WERI-Rb-1 (cell line): ENCODE data around the gene CD3D.

Experiments
- DNase-seq: peaks from one replicate; pipeline ENCODE4 v3.0.0-alpha.2; 2020
- H3K27ac ChIP-seq: fragments of 250-450 bp; sonication (Bioruptor Pico); 2 replicates; pipeline ENCODE4 v1.5.1; 2020; ENCODE audit warnings: mild to moderate bottlenecking, moderate library complexity
- H3K27me3 ChIP-seq: fragments of 250-450 bp; sonication (Bioruptor Pico); 2 replicates; pipeline ENCODE4 v1.5.1; 2021; ENCODE audit warnings: mild to moderate bottlenecking, low read depth, moderate library complexity; ENCODE audit not compliant: insufficient read depth, severe bottlenecking
- H3K36me3 ChIP-seq: fragments of 250-450 bp; sonication (Bioruptor Pico); 2 replicates; pipeline ENCODE4 v1.5.1; 2020; ENCODE audit warnings: mild to moderate bottlenecking, moderate library complexity
- H3K4me3 ChIP-seq: 2 replicates; pipeline ENCODE4 v1.5.1; 2011; ENCODE audit warnings: low read depth, mild to moderate bottlenecking, control low read depth, low read length
- H3K9me3 ChIP-seq: fragments of 250-450 bp; sonication (Bioruptor Pico); 2 replicates; pipeline ENCODE4 v1.5.1; 2021; ENCODE audit warnings: mild to moderate bottlenecking, moderate library complexity; ENCODE audit not compliant: severe bottlenecking
- CTCF ChIP-seq: IDR thresholded peaks from 2 replicates; pipeline ENCODE4 v1.5.1; 2011; ENCODE audit warnings: low read depth, mild to moderate bottlenecking, control low read depth, inconsistent platforms, low read length

CD3D gene

GRCh38 chr11:118359295-118359958 is 16.9 kb upstream of the CD3D start, which contains the start of gene UBE4A:
TSS of gene UBE4A (plus strand) at chr11:118359600. CDS start at chr11:118365081, 5,481 bp downstream.
- peak; percentile 95 for DNase-seq
- H3K36me3 ChIP-seq: no peaks in the 10 kb centered on the region
- H3K9me3 ChIP-seq: no peaks in the 10 kb centered on the region
- H3K4me3 ChIP-seq: peak within 1 kb of the TSS; percentile 94
- H3K27ac ChIP-seq: peak within 1 kb of the TSS; percentile 56
- TF ChIP-seq CTCF: no peak
- no peaks in the 10 kb centered on the region for H3K27me3 ChIP-seq

- H3K36me3 ChIP-seq: no peaks in the 10 kb centered on the region
- no peaks in the 10 kb centered on the region for H3K9me3 ChIP-seq
- no peak overlapping the region for H3K27ac ChIP-seq
- TF ChIP-seq CTCF: no peak
- DNase-seq: no peak
- no peak overlapping the region for H3K4me3 ChIP-seq
- no peaks in the 10 kb centered on the region for H3K27me3 ChIP-seq
Measured at GRCh38 chr11:118358071-118358470, 15.6 kb upstream of the CD3D start.

- Histone ChIP-seq H3K9me3 (no peaks in the 10 kb centered on the region), H3K27ac (no peak overlapping the region), H3K36me3 (no peaks in the 10 kb centered on the region), H3K4me3 (no peak overlapping the region), H3K27me3 (no peaks in the 10 kb centered on the region)
- no peak for DNase-seq
- TF ChIP-seq CTCF: no peak
Measured at GRCh38 chr11:118353084-118353710, 10.7 kb upstream of the CD3D start.

- TF ChIP-seq CTCF: no peak
- H3K36me3 ChIP-seq: no peaks in the 10 kb centered on the region
- H3K9me3 ChIP-seq: no peaks in the 10 kb centered on the region
- H3K4me3 ChIP-seq: no peak overlapping the region
- H3K27ac ChIP-seq: no peak overlapping the region
- H3K27me3 ChIP-seq: no peaks in the 10 kb centered on the region
- no peak for DNase-seq
Measured at GRCh38 chr11:118349475-118349874, 7.0 kb upstream of the CD3D start.

GRCh38 chr11:118343981-118344515 is 1.5 kb upstream of the CD3D start, which contains the start of gene CD3G:
TSS of gene CD3G (plus strand) at chr11:118344344. CDS start at chr11:118344424, 80 bp downstream.
- H3K36me3 ChIP-seq: no peaks in the 10 kb centered on the region
- H3K4me3 ChIP-seq: no peak within 1 kb of the TSS
- TF ChIP-seq CTCF: no peak
- no peak within 1 kb of the TSS for H3K27ac ChIP-seq
- no peak for DNase-seq
- no peaks in the 10 kb centered on the region for H3K27me3 ChIP-seq
- H3K9me3 ChIP-seq: no peaks in the 10 kb centered on the region
